GM18868 (cell line): ENCODE measurements around the gene COL5A1.
"Not testable (repeated sequence)": the region's sequence is repeated elsewhere in the genome, so short reads cannot be mapped to it uniquely, and the experiment has no call there.

Experiments
- ATAC-seq: cut with Tn5 transposase; IDR thresholded peaks from one replicate; pipeline ENCODE4 v1.9.1; 2021; ENCODE audit warnings: mild to moderate bottlenecking, moderate library complexity; ENCODE audit not compliant: unreplicated experiment

Gene COL5A1

DNA sequence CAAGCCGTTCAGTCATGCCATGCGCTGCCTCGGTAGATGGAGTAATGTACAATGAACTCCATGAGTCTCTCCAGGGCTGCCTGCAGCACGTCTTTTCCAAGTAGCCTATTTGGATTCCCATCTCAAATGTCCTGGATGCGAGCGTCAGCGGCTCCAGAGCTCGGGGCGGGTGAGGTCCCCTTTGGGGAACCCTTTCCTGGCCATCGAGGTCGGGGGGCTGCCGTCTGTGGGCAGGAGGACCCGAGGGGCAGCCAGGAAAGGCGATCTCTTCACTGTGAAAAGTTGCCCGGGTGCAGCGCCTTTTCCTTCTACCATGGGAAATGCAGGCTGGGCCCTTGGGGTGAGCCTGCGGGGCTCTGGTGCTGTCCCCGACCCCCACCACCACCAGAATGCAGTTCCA lies 202.1 kb downstream of the COL5A1 start:
- no peak for ATAC-seq

DNA sequence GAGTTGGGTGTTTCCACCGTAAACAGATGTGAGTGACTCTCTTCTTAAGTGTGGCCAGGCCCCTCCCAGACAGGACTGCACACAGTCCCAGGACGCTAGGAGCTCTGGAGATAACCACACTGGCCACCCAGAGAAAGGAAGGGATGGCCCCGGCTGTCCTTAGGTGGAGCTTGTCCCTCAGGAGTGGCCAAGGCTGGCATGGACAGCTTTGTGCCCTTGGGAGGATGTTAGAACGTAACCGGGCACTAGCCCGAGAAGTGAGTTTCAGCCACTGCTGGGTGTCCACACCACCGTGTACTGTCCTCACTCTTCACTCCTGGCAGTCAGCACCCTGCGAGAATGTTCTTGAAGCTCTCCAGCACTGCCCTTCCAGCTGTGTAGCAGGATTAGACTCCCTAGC lies 203.2 kb downstream of the COL5A1 start:
- ATAC-seq, result no peak

- ATAC-seq, result no peak
Observed at GRCh38 chr9:134846187-134846586, 204.6 kb downstream of the COL5A1 start.

GRCh38 chr9:134846699-134847098 lies 205.1 kb downstream of the COL5A1 start:
- no peak for ATAC-seq

DNA sequence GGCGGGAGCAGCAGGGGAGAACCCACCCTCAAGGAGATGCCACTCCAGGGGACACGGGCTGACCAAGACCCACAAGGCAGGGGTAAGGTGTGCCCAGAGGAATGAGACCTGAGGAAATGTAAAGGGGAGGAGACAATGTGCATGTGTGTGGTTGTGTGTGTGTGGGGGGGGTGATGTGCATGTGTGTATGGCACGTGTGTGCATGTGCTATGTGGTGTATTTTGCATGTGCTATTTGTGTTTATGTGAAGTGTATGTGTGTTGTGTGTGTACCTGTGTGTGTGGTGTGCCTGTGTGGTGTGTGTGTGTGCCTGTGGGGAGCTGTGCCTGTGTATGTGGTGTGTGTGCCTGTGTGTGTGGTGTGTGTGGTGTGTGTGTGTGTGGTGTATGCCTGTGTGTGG lies 205.5 kb downstream of the COL5A1 start:
- ATAC-seq, result no peak

DNA sequence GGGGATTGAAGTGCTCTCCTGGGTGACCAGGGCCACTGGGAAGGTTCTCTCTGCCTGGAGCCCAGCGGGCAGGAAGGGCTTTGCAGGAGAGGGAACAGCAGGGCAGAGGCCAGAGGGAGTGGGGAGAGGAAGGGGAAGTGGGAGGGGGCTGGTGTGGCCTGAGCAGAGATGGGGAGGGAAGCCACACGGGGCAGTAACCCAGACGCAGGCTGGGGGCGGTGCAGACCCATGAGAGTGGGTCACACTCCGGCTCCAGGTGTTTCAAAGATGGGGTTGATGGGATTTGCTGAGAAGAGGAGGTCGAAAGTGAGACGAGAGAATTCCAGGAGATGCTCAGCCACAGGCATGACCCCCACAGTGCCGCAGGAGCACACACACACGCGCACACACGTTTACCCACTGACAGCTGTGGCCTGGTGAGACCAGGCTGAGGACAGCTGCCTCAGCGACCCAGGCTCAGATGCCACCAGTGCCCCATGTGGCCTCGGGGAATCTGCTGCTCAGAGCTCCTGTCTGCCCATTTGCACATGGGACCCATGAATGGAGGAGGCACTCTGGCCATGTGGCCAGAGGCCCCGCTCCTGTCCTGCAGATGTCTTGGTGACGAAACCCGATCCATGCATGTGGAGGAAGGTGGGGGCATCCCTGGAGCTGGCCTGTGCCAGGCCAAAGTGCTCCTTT lies 206.3 kb downstream of the COL5A1 start:
- ATAC-seq, result no peak

DNA sequence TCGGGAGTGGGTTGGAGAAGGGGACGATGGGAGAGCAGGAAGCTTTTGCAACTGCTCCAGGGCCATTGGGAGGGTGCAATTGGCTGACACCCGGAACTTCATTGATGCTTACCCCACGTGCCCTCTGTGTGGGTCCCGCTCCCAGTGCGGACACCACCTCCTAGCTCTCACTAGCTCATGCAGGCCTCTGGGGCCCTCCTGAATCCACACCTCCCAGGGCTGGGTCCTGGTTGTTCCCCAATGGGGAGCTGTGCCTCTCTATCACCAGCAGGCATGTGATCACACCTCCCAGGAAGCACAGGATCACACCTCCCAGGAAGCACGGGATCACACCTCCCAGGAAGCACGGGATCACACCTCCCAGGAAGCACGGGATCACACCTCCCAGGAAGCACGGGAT lies 206.9 kb downstream of the COL5A1 start:
- no peak for ATAC-seq

DNA sequence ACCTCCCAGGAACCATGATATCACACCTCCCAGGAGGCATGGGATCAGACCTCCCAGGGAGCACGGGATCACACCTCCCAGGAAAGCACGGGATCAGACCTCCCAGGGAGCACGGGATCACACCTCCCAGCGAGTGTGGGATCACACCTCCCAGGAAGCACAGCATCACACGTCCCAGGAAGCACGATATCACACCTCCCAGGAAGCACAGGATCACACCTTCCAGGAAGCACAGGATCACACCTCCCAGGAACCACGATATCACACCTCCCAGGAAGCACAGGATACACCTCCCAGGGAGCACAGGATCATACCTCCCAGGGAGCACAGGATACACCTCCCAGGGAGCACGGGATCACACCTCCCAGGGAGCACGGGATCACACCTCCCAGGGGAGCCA lies 209.0 kb downstream of the COL5A1 start:
- ATAC-seq, result no peak

DNA sequence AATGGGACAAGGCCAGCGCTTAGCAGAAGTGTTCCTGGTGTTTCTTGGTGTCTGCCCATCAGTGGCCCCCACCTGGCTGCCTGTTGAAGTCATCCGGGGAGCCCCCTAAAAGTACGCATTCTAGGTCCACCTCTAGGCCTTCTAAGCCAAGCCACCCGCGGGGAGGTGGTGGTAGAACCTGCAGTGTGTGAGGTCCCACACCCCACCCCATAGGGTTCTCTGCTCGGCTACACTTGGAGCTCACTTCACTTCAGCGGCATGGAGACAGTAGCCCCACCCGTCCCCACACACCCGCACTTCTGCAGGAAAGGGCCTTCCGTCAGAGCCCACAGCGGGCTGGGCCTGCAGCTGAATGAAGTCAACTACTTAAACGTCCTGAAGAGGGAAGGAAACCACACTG lies 209.4 kb downstream of the COL5A1 start:
- ATAC-seq, result no peak

GRCh38 chr9:134852906-134853654 lies 211.5 kb downstream of the COL5A1 start:
- ATAC-seq, result no peak

GRCh38 chr9:134853893-134854292 lies 212.3 kb downstream of the COL5A1 start:
- no peak for ATAC-seq

- no peak for ATAC-seq
Observed at GRCh38 chr9:134854541-134854981, 213.0 kb downstream of the COL5A1 start.

DNA sequence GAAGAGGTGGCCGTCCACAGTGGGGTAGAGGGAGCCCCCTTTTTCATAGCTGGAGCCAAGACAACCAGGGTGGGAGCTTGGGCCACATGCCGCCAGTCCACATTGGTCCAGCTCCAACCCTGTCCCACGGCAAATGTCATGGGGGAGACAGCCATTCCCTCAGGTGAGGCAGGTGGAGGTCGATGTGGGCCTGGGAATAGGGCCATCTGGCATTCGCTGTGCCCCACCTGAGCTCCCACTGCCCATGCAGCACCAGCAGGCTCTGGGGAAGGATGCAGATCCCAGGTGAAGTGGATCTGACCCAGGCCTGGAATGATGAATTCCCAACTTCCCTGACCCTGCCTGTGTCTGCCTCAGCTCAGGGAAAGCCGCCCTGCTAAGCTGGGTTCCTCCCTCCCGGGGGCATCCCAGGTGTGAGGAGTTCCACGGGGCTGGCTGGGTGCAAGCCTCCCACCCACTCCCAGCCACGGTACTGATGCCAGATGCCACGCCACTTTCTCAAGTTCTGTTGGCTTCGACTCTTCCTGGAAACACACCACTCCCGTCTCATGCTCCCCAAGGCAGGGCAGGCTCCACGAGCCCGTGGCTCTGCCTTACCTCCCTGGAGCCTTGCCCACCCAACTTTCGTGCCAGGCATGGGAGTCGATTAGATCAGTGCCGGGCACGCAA lies 213.8 kb downstream of the COL5A1 start:
- no peak for ATAC-seq

GRCh38 chr9:134855900-134856377 lies 214.3 kb downstream of the COL5A1 start:
- no peak for ATAC-seq

DNA sequence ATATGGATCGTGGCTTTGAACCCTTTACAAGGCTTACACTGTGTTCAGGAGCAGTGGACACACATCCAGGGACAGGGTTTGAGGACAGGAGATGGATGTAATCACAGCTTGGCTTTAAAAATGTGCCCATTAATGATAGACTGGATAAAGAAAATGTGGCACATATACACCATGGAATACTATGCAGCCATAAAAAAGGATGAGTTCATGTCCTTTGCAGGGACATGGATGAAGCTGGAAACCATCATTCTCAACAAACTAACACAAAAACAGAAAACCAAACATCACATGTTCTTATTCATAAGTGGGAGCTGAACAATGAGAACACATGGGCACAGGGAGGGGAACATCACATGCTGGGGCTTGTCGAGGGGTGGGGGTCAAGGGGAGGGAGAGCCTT lies 215.8 kb downstream of the COL5A1 start:
- not testable (repeated sequence) for ATAC-seq

DNA sequence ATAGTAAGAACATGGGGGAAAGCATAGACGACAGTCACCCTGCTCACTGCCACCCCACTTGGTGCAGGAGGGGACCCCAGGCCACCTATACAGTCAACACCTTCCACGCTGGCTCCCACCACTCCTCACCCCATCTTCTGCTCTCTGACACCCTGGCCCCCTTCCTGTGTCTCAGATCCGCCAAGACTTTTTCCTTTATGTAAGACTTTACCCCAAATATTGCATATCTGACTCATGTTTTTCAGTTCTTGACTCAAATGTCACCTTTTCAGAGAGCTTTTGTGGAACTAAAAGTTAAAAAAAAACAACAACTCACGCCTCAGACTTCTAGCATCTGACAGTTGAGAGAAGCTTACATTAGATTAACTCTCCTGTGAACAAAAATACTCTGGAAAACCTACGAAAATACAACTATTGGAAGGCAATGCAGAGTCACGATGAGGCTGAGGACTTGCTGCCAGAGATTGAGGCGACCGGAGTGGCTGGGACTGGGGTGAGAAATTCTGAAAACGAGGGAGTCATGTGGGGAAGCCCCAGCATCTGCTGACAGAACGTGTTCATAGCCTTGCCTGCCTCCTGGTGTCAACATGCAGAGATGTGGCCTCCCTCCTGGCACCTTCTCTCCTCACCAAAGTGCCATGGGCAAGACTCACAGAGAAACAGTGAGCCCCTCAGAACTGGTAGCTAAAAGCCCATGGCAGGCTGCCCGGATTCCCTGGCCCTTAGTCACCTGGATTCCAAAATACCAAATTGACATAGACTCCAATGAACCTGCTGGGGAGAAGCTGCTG lies 216.6 kb downstream of the COL5A1 start:
- ATAC-seq, result peak; percentile 84

GRCh38 chr9:134860510-134860909 lies 218.9 kb downstream of the COL5A1 start:
- no peak for ATAC-seq

DNA sequence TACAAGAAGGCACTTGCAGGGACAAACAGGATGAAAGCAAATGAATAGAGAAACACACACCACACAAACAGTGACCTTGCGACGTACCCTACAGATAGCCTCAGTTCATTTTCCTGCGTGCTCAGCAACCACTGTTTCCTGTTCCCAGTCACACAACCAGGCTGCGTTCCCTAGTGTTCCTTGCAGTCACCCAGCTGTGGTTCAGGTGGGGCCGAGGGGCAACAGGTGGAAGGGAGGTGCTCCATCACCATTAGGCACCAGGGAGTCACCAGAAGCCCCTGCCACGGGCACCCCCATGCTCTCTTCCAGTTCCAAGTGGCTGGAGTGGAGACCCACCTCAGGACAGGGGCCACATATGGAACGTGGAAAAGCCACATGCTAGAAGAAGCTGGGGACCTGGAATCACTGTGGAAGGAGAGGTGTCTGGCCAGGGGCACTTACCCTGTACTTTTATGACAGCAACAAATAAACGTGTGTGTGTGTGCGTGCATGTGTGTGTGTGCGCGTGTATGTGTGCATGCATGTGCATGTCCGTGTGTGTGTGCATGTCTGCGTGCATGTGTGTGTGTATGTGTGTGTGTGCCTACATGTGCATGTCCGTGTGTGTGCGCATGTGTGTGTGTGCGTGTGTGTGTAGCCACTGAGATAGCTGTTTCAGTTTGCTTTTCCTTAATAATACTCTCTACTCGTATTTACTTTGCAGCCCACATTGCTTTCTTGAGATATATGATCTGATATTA lies 220.2 kb downstream of the COL5A1 start:
- ATAC-seq, result no peak

DNA sequence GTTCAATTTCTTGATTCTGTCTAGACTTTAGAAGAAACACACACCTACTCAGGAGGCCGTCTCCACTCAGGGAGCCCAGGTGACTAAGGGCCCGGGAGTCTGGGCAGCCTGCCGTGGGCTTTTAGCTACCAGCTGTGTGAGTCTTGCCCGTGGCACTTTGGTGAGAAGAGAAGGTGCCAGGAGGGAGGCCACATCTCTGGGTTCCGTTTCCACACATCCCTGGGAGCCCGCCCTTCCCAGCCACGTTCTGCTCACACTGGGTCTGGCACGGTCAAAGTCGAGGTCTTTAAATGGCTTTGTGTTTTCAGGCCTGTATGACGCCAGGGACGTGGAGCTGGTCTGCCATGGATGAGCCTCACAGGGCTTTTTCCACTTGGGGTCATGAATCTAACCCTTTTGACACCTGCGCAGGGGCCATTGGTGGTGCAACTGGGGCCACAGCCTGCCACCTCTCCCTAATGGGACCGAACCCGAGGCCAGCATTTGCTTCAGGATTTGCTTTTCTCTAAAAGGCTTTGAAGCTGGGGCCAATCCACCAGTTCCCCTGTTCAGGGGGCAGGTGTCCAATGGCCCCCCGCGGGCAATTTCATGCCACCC lies 221.8 kb downstream of the COL5A1 start:
- ATAC-seq, result no peak
